RCC 7860 (cell line): ENCODE results near the gene MUC4.
"Not testable (repeated sequence)": the region's sequence is repeated elsewhere in the genome, so short reads cannot be mapped to it uniquely, and the experiment has no call there.

Experiments
- DNase-seq: peaks from one replicate; pipeline ENCODE4 v3.0.0-alpha.2; 2015; ENCODE audit warnings: low spot score
- FAIRE-seq: peaks from 2 replicates; lab custom pipeline; 2012; peaks lifted over from hg19 to GRCh38; lab: Jason Lieb, UNC

Gene MUC4

DNA sequence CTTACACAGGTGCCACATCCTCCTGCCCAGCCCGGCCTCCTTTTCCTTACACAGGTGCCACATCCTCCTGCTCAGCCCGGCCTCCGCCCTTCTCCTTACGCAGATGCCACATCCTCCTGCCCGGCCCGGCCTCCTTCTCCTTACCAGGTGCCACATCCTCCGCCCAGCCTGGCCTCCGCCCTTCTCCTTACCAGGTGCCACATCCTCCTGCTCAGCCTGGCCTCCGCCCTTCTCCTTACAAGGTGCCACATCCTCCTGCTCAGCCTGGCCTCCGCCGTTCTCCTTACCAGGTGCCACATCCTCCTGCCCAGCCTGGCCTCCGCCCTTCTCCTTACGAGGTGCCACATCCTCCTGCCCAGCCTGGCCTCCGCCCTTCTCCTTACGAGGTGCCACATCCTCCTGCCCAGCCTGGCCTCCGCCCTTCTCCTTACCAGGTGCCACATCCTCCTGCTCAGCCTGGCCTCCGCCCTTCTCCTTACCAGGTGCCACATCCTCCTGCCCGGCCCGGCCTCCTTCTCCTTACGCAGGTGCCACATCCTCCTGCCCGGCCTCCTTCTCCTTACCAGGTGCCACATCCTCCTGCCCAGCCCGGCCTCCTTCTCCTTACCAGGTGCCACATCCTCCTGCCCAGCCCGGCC, 4.7 kb upstream of the MUC4 start:
- not testable (repeated sequence) for FAIRE-seq, DNase-seq

DNA sequence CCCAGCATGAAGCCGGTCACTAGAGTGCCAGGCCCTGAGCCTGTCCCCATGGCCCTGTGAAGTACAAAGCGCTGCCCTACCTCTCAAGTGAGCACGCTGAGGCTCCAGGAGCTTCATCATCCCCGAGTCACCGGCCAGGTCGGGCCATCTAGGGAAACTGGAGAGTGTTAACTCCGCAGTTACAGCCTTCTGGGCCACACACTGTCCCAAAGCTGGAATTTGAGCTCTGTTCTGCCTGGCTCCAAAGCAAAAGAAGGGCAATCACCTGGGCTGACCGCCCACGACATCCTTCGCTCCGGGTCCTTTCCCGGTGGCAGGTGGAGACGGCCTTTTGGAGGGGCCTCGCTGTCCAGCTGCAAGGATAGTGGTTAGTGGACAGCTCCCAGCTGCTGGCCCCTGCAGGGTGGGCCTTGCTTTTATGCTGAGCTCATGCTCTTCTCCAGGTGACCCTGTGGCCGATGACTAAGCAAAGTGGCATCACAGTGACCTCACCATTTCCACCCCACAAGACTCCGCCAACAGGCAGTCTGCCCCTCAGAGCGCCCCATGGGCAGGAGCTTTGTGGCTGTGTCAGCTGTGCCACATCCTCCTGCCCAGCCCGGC, 3.5 kb upstream of the MUC4 start:
- DNase-seq = peak; percentile 68
- FAIRE-seq = no peak

DNA sequence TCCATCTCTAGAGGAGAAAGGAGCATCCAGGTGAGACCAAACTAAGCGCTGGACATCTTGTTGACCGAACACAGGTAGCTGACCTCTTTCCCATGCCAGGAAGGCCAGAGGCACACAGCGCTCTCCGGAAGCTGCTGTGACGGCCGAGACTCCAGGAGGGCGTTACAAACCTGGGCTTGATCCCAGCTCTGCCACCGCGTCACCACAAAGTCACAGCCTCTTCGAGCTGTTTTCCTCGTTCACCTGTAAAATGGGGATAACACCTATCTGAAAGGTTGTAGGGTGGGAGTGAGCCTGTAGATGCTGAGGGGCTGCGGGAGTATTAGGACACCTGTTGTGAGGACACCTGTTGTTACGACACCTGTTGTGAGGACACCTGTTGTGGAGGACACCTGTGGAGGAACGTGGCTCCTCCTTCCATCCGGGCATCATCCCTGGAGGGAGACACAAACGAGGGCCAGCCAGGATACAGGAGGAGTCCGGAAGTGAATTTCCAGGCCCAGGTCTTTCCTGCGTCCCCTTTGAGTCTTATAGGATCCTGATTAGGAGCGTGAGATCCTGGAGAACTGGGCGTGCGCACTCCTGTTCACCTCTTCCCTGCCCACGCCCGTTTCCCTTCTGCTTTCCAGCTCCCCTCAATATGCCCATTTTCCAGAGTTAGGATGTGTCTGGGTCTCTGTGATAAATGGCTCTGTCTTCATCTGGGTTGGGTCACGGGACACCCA, 2.3 kb upstream of the MUC4 start:
- no peak for DNase-seq
- no peak for FAIRE-seq

DNA sequence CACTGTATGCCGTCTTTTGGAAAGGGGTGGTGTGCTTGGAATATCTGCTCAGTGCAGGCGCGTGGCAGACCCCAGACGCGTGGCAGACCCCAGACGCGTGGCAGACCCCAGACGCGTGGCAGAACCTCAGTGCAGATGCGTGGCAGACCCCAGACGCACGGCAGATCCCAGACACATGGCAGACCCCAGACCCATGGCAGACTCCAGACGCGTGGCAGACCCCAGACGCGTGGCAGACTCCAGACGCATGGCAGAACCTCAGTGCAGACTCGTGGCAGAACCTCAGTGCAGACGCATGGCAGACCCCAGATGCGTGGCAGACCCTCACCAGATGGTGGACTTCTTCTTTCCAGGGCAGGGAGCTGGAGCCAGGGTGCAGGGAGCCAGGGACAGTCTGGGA, 637 bp upstream of the MUC4 start:
- FAIRE-seq = no peak

DNA sequence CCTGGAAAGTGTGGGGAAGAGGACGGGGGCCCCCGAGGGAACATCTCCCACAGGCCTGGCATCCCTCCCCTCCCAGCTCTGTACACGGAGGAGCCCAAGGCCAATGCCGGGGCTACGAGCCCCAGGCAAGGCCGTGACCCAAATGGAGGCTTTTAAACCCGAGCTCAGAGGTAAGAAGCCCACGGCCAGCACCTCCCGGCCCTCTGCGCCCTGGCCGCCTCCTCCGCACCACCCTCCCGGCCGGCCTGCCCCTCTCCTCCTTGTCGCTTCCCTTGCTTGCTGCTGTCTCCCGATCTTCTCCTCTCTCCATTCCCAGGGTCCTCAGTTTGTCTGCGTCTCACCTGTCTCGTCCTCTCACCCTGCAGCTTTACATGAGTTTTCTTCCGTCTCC, 1.3 kb downstream of the MUC4 start:
- no peak for FAIRE-seq

More for the DNA sequence above, 637 bp upstream of the MUC4 start:
- no peak for DNase-seq

DNA sequence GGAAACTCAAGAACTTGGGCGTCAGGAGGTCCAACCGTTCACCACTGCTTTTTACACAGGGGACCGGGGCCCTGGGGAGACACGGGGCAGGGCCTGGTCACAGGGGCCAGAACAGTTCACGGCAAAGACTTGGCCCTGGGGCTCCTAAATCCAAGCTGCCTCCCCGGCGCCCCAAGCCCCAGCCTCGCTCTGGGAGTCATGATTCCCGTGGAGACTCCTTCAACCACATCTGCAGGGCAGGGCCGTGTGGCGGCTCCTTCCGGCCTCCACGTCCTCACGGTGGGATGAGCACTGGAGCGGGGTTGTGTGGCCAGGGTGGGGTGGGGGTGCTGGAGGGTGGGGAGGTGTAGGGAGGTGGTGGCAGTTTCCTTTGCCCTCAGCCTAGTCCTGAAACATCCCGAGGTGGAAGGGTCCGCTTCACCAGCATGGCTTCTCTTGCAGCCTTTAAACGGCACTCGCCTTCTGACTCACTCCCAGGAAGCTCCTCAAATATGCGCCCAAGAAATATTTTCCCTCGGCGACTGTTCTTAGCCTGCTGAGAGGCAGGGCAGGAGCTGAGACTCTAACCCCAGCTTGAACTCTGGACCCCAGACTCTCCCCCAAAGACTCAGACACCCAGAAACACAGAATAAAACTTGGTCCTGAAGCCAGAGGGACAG, 1.8 kb downstream of the MUC4 start:
- DNase-seq (no peak), FAIRE-seq (no peak)

More for the DNA sequence above, 1.3 kb downstream of the MUC4 start:
- no peak for DNase-seq

DNA sequence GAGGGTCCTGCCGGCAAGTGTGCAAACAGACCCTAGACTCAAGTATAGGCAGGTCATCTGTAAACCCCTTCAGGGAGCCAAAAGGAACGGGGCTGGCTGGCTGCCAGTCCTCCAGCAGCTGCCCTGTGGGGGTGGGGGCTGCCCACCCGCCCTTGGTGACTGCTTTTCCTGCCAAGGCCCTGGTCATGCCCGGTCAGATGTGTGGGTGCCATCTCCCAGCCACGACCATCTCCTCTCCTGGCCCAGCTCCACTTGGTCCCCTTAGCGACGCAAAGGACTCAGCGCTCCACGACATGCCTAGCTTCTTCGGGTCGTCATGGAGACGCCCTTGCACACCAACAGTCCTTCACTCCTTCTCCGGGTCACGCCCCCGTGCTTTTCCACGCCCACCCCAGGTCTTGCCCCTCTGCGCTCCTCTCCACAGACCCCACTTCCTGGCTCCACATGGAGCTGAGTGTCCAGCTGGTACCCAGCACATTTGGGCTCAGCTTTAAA, 2.4 kb downstream of the MUC4 start:
- FAIRE-seq (no peak), DNase-seq (no peak)

DNA sequence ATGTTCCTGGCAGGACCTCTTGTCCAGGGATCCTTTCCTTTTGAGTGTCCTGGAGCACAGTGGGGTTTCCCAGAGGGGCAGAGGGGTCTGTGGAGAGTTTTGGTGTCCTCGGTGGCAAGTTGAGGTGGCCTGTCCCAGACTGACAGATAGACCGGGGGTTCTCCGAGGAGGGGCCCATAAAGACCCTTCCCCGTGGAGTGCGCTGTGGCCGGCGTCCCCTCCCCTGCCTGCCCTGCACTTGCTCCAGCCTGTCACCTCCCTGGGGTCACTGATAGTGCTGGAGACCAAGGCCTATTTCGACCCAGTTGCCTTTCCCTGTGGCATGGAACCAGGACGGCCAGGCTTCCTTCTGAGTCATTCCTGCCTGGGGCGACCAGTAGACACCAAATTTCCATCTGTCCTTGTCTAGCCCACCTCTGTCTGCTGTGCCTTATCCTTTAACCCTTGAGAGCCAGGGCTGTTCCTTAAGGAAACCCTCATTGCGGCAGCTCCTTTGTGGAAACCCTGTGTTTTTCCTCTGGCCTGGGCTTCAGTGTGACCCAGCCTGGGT, 2.9 kb downstream of the MUC4 start:
- DNase-seq (no peak), FAIRE-seq (no peak)

DNA sequence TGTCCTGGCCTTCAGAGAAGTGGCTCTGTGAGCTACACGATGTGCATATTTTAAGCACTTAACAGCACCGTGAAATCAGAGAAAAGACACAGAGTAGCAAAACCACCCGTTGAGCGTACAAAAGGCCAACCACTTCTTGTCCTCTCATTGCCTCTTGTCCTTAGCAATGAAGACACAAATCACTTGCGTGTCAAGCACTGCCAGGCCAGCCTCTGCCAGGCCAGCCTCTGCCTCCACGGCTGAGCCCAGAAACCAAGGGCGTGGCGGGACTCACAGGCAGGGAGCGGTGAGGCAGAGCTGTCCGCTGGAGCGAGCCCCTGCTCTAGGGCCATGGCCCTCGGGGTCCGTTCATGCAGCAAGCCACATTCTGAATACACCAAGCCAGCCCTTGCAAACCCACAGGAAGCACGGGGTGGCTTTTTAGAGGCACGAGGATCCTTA, 4.0 kb downstream of the MUC4 start:
- DNase-seq (no peak), FAIRE-seq (no peak)

DNA sequence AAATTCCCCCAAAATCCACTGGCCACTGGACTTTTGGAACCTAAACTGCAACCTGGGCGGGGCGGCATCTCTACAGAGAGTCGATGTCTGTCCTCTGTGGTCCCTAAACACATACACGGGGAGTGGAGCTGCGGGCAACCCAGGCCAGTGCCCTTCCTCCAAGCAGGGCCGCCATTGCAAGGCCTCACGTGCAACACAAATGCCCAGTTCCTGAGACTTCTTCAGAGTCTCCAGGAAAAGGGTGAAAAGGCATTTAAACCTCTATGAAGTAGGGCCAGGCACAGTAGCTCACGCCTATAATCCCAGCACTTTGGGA, 4.9 kb downstream of the MUC4 start:
- no peak for DNase-seq
- FAIRE-seq = no peak

DNA sequence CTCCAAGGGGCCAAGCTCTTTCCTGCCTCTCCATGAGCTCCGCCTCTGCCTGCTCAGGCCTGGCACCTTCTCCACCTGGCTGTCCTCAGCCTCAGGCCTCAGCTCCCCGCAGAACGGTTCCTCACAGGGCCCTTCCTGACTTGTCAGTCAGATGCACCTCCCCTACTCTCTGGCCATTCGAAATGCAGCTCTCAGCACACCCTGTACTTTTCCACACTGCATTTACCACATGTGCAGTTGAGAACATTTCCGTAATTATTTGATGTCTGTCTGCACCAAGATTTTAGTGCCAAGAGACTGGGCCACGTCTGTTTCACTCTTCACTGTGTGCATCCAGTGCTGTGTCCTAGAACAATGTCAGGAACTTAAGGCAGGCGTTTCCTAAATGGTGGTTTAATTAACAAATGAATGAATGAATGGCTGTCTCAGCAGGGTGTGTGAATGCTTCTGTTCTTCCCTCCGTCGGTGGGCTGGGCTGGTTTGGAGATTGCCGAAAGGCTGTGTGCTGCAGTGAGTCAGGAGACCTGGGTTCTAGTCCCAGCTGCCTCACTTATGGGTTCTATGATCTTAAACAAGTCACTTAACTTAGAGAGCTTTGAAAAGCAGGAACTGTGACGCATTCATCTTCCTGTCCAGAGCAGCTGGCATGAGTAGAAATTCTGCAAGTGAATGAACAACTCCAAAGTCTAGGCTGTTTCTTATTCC, 5.4 kb downstream of the MUC4 start:
- no peak for DNase-seq
- FAIRE-seq = no peak

DNA sequence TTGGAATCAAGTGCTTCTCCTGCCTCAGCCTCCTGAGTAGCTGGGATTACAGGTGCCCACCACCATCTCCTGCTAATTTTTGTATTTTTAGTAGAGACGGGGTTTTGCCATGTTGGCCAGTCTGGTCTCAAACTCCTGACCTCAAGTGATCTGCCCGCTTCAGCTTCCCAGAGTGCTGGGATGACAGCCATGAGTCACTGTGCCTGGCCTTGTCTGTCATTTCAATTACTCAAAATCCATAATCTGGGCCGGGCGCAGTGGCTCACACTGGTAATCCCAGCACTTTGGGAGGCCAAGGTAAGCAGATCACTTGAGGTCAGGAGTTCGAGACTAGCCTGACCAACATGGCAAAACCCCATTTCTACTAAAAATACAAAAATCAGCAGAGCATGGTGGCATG, 6.1 kb downstream of the MUC4 start:
- not testable (repeated sequence) for DNase-seq, FAIRE-seq

DNA sequence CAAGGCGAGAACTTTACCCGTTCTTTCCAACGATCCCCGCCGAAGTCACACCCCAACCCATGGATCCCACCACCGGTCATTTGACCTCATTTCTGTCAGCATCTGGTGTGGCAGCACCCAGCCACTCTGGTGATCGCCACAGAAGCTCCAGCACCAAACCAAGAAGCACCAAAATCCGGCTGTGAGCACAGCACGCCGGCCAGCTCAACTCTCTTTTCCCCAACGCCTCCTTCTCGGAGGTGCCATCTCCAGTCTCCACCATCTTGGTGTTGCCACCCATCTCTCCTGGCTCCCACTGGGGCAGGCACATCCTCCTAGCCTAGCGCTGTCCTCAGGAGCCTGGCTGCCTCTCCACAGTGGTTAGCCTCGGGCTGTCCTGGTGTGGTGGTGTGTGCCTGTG, 6.5 kb downstream of the MUC4 start:
- no peak for DNase-seq
- FAIRE-seq = no peak

DNA sequence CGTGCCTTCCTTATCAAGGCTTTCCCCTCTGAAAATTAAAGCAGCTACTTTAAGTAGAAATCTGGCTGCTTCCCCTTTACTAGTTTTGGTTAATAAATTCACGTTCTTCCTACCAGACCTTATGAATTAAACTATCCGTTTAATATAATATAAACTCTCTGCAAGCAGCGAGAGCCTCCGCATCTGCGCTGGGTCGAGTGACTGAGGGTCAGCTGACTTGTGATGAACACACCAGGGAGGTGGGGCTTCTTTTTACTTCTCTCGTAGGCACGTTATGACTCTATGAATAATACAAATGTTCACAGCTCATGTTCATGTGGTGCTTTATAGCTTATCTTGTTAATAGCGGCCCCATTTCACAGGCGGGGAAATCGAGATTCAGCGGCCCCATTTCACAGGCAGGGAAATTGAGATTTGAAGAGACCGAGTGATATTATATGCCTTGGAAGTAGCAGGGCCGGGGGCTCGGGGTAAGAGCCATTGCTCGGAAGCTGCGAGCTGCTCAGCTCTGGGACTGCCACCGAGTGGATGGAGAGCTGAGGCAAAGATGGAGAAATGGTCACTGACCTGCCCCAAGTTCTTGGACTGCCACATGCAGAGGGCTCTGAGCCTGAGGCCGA, 8.3 kb downstream of the MUC4 start:
- no peak for DNase-seq
- FAIRE-seq = no peak

DNA sequence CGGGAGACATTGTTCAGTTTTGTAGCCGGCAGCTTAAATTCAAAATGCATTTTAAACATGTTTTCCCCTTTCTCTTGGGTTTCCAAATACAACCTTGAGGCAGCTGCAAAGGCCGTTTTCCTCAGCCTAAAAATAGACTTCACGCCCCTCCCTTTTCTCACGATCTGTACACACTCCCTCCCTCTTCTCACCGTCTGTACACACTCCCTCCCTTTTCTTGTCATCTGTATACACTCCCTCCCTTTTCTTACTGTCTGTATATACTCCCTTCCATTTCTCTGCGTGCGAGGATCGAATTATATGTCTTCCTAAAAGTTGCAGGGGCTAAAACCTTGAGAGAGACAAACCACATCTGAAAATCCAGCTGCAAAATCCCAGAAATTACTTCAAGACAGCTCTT, 8.9 kb downstream of the MUC4 start:
- no peak for DNase-seq
- no peak for FAIRE-seq

DNA sequence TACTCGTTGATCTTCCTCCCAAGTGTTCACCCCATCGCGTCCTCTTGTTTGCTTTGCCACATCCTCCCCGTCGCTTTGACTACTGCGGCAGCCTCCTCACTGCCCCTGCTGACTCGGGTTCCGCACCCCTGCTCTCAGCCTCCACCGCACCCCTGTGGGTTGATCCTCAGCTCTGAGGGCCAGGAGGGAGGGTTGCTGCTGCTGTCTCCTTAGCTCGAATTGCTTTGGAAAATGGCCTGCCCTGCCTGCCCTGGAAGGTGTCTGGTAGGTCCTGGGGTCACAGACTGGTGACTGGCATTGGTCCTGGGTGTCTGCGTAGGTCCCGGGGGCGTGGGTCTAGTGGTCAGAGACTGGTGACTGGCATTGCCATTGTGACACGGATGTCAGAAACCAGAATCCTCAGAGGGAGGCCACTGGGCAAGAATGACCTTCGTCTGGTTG, 9.4 kb downstream of the MUC4 start:
- no peak for FAIRE-seq
- DNase-seq = no peak

DNA sequence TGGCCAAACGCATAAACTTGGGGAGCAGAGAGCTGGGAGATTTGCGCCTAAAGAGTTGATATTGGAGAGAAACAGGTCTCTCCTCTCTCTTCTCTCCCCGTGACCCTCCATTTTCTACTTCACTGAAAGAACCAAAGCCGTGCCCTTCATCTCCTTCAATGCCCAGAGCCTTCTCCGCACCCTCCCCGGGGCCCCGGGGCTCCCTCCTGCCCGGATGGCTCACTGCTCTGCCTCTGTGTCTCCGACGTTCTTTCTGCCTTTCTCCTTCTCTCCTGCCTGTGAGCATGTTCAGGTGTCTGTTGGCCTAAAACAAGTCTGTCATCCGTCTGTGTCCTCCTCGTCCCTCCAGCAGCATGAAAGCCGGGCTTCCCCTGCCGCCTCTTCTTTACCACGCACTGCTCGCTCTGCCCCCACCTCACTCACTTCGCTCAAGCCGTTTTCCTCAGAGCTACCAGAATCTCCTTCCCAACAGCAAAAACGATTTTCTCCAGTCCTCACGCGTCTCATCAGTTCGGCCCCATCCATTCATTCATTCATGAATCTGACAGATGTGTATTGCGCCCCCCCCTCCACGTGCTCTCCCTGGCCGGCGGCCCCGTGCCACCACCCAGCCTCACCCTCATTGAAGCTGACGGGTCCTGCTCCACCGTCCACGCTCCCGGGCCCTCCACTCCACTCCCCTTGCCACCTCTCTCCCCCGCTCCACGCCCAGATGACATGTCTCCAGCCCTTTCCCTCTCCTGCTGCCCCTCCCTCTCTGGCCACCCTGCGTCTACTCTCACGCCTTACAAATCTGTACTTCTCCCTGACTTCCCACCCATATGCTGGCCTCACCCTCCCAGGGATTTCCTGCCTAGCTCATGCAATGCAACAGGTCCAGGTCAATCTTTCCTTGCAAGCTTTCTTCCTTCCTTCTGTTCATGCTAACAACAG, 10.2 kb downstream of the MUC4 start:
- no peak for DNase-seq
- no peak for FAIRE-seq

DNA sequence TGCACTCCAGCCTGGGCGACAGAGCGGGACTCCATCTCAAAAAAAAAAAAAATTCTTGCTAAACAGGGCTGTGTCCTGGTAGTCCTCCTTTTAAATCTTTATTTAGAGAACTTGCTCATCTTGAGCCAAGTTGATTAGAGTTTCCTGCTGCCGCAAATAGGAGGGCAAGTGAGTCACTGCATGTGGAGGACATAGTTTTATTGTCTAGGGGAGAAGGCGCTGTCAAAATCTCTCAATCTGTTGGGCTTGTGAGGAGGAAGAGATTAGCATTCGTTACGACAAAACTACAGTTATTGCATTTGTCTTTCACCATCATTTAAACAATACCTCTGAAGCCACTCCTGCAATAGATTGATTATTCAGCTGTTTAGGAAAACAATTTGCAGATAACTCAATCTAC, 11.5 kb downstream of the MUC4 start:
- no peak for FAIRE-seq

DNA sequence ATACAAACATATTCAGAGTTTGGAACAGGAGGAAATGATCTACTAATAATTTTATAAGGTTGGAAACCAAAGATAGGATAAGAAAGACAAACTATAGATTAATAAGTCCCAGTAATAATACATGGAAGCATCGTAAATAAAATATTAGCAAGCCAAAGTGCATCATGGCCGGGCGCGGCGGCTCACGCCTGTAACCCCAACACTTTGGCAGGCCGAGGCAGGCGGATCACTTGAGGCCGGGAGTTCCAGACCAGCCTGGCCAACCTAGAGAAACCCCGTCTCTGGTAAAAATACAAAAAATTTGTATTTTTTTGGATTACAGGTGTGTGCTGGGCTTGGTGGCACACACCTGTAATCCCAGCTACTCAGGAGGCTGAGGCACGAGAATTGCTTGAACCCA, 14.9 kb downstream of the MUC4 start:
- DNase-seq (no peak), FAIRE-seq (no peak)

More for the DNA sequence above, 11.5 kb downstream of the MUC4 start:
- DNase-seq = no peak
